Osteocyte (in vitro differentiated cells): ENCODE results near the gene SLC6A12. TPM values are rescaled to one million over a fixed set of nuclear protein-coding genes. Genes with fewer than 3 reads are reported as not detected.

ENCODE experiments used
- DNase-seq: peaks from one replicate; pipeline ENCODE4 v3.0.0; 2021; ENCODE audit warnings: mixed read lengths; ENCODE audit not compliant: unreplicated experiment; ENCODE audit errors: extremely low spot score
- H3K27ac Mint-ChIP-seq: one replicate; pipeline ENCODE4 v1.8.0; 2021; ENCODE audit warnings: mild to moderate bottlenecking, mixed read lengths; ENCODE audit not compliant: unreplicated experiment
- H3K27me3 Mint-ChIP-seq: one replicate; pipeline ENCODE4 v1.8.0; 2021; ENCODE audit warnings: mixed read lengths; ENCODE audit not compliant: unreplicated experiment
- H3K36me3 Mint-ChIP-seq: one replicate; pipeline ENCODE4 v1.8.0; 2021; ENCODE audit warnings: mixed read lengths; ENCODE audit not compliant: unreplicated experiment
- H3K4me1 Mint-ChIP-seq: one replicate; pipeline ENCODE4 v1.8.0; 2021; ENCODE audit warnings: mixed read lengths; ENCODE audit not compliant: unreplicated experiment
- H3K4me3 Mint-ChIP-seq: one replicate; pipeline ENCODE4 v1.8.0; 2021; ENCODE audit warnings: mild to moderate bottlenecking, moderate library complexity, mixed read lengths; ENCODE audit not compliant: unreplicated experiment
- H3K9me3 Mint-ChIP-seq: one replicate; pipeline ENCODE4 v1.8.0; 2021; ENCODE audit warnings: mixed read lengths; ENCODE audit not compliant: unreplicated experiment
- total RNA-seq: library from RNA; stranded (reverse); gene quantifications from 2 replicates; pipeline ENCODE4 v1.2.1, GENCODE V29; 2021
- TF ChIP-seq, protein P1 (sequence below): fragments of 200-600 bp; sonication (generic); IDR thresholded peaks from 2 replicates; pipeline ENCODE4 v1.5.0; 2021; ENCODE audit warnings: antibody characterized with exemption, mild to moderate bottlenecking, moderate library complexity

Gene SLC6A12
- total RNA-seq, 1 donor from 2014 or later = not detected

DNA sequence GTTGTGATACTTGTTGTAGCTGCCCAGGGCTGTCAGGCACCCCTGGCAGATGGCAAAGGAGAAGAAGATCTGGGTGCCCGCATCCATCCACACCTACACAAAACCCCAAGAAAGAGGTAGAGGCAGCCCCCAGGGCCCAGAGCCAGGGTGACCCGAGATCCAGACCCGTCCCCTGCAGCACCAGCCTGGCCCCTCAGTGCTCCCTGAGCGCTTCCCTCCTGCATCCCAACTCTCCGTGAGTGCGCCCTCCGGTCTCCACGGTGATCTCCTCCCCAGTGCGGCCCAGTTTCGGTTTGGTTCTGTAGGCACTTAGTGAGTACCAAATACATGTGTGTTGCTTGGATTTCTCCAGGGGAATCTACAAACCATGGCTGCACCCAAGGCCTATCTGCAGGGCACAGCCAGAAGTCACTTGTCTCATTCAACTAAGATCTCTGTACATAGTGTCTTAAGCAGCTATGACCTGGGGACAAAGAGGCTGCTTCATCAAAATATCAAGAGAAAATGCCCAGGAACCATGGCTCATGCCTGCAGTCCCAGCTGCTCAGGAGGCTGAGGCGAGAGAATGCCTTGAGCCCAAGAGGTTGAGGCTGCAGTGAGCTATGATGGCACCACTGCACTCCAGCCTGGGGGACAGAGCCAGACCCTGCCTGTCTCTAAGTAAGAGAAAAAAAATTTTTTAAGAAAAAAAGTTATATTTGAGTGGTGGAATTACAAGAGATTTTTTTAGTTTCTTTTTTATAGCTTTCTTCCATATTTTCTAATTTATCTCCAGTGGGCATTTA, 15.9 kb downstream of the SLC6A12 start:
- Mint-ChIP-seq H3K4me3 (no peak overlapping the region), H3K27ac (no peak overlapping the region), H3K27me3 (peaks cover 52% of the 10 kb centered on the region), H3K9me3 (no peaks in the 10 kb centered on the region), H3K36me3 (no peaks in the 10 kb centered on the region), H3K4me1 (peaks cover 2% of the 10 kb centered on the region)
- TF ChIP-seq, protein P1, sequence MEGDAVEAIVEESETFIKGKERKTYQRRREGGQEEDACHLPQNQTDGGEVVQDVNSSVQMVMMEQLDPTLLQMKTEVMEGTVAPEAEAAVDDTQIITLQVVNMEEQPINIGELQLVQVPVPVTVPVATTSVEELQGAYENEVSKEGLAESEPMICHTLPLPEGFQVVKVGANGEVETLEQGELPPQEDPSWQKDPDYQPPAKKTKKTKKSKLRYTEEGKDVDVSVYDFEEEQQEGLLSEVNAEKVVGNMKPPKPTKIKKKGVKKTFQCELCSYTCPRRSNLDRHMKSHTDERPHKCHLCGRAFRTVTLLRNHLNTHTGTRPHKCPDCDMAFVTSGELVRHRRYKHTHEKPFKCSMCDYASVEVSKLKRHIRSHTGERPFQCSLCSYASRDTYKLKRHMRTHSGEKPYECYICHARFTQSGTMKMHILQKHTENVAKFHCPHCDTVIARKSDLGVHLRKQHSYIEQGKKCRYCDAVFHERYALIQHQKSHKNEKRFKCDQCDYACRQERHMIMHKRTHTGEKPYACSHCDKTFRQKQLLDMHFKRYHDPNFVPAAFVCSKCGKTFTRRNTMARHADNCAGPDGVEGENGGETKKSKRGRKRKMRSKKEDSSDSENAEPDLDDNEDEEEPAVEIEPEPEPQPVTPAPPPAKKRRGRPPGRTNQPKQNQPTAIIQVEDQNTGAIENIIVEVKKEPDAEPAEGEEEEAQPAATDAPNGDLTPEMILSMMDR = no peak
- no peak for DNase-seq

DNA sequence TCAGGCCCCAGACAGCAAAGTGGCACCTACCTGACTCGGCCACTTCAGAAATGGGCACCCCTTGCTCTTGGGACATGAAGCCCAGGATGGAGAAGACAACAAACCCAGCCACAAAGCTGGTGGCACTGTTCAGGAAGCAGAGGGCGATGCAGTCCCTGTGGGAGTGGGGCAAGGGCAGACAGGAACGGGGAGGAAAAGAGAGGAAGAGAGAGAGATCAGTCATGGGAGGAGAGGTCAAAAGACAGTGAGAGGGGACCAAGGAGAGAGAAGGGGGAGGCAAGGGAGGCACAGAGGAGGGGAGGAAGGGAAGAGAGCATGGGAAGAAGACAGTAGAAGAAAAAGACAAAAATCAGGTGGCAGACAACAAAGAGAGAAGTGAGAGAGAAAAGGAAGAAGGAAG, 16.6 kb downstream of the SLC6A12 start:
- TF ChIP-seq, protein P1 = no peak
- Mint-ChIP-seq H3K27me3 (peaks cover 51% of the 10 kb centered on the region), H3K27ac (no peak overlapping the region), H3K4me3 (no peak overlapping the region), H3K4me1 (no peaks in the 10 kb centered on the region), H3K9me3 (no peaks in the 10 kb centered on the region), H3K36me3 (no peaks in the 10 kb centered on the region)
- DNase-seq = no peak

DNA sequence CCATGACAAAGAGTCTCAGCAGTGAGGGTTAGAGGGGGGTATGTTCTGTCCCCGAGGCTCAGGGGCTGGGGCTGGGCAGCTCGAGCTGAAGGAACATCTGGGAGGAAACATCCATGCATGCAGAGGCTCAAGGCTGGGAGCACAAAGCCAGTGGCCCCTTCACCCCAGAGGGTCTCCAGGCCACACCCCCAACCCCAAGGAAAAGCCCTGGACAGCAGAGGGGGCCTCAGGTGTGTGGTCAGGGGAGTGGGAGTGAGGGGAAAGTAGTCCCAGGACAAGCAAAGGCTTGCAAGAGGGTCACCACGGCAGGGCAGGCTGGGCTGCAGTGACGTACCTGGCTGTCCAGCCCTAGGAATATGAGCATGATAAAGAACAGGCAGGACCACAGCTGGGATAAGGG, 17.5 kb downstream of the SLC6A12 start:
- H3K27ac Mint-ChIP-seq = no peak overlapping the region

DNA sequence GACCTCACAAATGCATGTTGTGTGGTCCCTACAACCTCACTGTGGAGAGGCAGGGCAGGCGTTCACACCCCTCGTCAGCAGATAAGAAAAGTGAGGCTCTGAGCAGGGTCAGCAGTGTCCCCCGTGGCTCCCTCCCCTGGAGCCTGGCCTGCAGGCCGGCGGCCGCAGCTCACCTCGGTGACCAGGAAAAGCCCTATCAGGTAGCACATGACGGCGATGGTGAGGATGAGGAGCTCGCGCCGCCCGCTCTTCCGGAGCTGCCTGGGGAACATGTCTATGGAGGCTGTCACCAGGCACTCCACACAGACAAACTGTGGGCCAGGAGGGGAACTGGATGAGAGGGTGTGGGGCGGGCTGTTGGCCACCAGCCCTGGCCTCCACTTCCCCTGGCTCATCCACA, 18.0 kb downstream of the SLC6A12 start:
- DNase-seq = no peak
- Mint-ChIP-seq H3K36me3 (no peaks in the 10 kb centered on the region), H3K4me1 (no peaks in the 10 kb centered on the region), H3K27ac (no peak overlapping the region), H3K9me3 (no peaks in the 10 kb centered on the region), H3K27me3 (peaks cover 38% of the 10 kb centered on the region), H3K4me3 (no peak overlapping the region)
- TF ChIP-seq, protein P1 = no peak

More for the DNA sequence above, 17.5 kb downstream of the SLC6A12 start:
- Mint-ChIP-seq H3K4me1 (no peaks in the 10 kb centered on the region), H3K4me3 (no peak overlapping the region), H3K27me3 (peaks cover 43% of the 10 kb centered on the region), H3K36me3 (no peaks in the 10 kb centered on the region), H3K9me3 (no peaks in the 10 kb centered on the region)
- DNase-seq = no peak
- TF ChIP-seq, protein P1 = no peak

DNA sequence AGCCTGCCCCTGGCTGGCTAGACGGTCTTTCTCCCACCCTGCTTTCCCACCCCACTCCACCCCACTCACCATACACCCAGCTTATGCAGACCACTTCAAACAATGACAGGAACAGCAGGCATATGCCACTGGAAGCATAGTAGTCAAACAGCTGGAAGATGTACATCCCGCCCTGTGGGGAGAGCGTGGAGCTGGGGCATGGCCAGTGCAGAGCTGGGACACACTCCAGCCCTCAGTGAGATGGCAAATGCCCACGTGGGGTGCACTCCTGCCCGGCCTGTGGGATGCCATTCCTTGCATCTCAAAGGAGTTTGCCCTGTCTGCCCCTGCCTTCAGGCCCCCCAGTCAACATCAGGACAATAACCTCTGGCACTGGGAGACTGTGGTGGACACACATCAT, 18.8 kb downstream of the SLC6A12 start:
- Mint-ChIP-seq H3K9me3 (no peaks in the 10 kb centered on the region), H3K27ac (no peak overlapping the region), H3K4me3 (no peak overlapping the region), H3K4me1 (no peaks in the 10 kb centered on the region), H3K27me3 (peaks cover 31% of the 10 kb centered on the region), H3K36me3 (no peaks in the 10 kb centered on the region)
- TF ChIP-seq, protein P1 = no peak
- no peak for DNase-seq
